ENCODE measurements around the gene ARL6IP1.

Gene ARL6IP1

GRCh38 chr16:18801145-18801972, at the start of gene ARL6IP1:
Gene ARL6IP1 (minus strand): TSS chr16:18801549. CDS start chr16:18801466, 83 bp downstream.
- peak within 1 kb of the TSS; percentile 94 for H3K4me3 ChIP-seq
- in situ Hi-C loops (cut with MboI; ENCODE audit: low sequenced_read_pairs), result loop anchor here (5.0 to 25.0 kb wide), 2 partner anchors 166 to 711 kb away; partner anchors contain the start of genes CCP110 and GDE1
- H3K9me3 ChIP-seq, result no peaks in the 10 kb centered on the region
- no peaks in the 10 kb centered on the region for H3K27me3 ChIP-seq (ENCODE audit: low read depth)
- H3K4me1 ChIP-seq, result peaks cover 35% of the 10 kb centered on the region
- DNase-seq (ENCODE audit: low spot score in 2 of 2), result peak; percentile 98 to 99
- peaks cover 31% of the 10 kb centered on the region for H3K36me3 ChIP-seq (replicated peaks)

GRCh38 chr16:18846416-18846815, 45.1 kb upstream of the ARL6IP1 start:
- Histone ChIP-seq H3K4me3 (no peak overlapping the region), H3K4me1 (peaks cover 9% of the 10 kb centered on the region), H3K27me3 (ENCODE audit: low read depth) (no peaks in the 10 kb centered on the region), H3K9me3 (no peaks in the 10 kb centered on the region), H3K36me3 (replicated peaks) (peaks cover 86% of the 10 kb centered on the region)
- DNase-seq (ENCODE audit: low spot score in 2 of 2), result peak in 1 of 2 experiments; percentile 23
- in situ Hi-C loops (cut with MboI; ENCODE audit: low sequenced_read_pairs), result no loop called here

GRCh38 chr16:18842565-18842964, 41.2 kb upstream of the ARL6IP1 start:
- in situ Hi-C loops (cut with MboI; ENCODE audit: low sequenced_read_pairs), result no loop called here
- H3K9me3 ChIP-seq, result no peaks in the 10 kb centered on the region

GRCh38 chr16:18841833-18842525, 40.6 kb upstream of the ARL6IP1 start:
- Histone ChIP-seq H3K4me3 (no peak overlapping the region), H3K4me1 (peaks cover 9% of the 10 kb centered on the region), H3K36me3 (replicated peaks) (peaks cover 80% of the 10 kb centered on the region), H3K27me3 (ENCODE audit: low read depth) (no peaks in the 10 kb centered on the region), H3K9me3 (no peaks in the 10 kb centered on the region)
- DNase-seq (ENCODE audit: low spot score in 2 of 2), result no peak
- in situ Hi-C loops (cut with MboI; ENCODE audit: low sequenced_read_pairs), result no loop called here

More at GRCh38 chr16:18842565-18842964, 41.2 kb upstream of the ARL6IP1 start:
- Histone ChIP-seq H3K36me3 (replicated peaks) (peaks cover 80% of the 10 kb centered on the region), H3K4me1 (peaks cover 9% of the 10 kb centered on the region), H3K4me3 (no peak overlapping the region), H3K27me3 (ENCODE audit: low read depth) (no peaks in the 10 kb centered on the region)
- DNase-seq (ENCODE audit: low spot score in 2 of 2), result no peak

- Histone ChIP-seq H3K27me3 (ENCODE audit: low read depth) (no peaks in the 10 kb centered on the region), H3K4me1 (0 out of 2 replicates have a peak, but pooled peaks cover 3% of the 10 kb centered on the region), H3K4me3 (no peak overlapping the region), H3K9me3 (no peaks in the 10 kb centered on the region), H3K36me3 (replicated peaks) (peaks cover 80% of the 10 kb centered on the region)
- no peak for DNase-seq (ENCODE audit: low spot score in 2 of 2)
- in situ Hi-C loops (cut with MboI; ENCODE audit: low sequenced_read_pairs), result no loop called here
Observed at GRCh38 chr16:18839555-18839954, 38.2 kb upstream of the ARL6IP1 start.

GRCh38 chr16:18836702-18837101, 35.4 kb upstream of the ARL6IP1 start:
- in situ Hi-C loops (cut with MboI; ENCODE audit: low sequenced_read_pairs), result no loop called here
- H3K36me3 ChIP-seq (replicated peaks), result peaks cover 76% of the 10 kb centered on the region
- peaks cover 9% of the 10 kb centered on the region for H3K4me1 ChIP-seq
- DNase-seq (ENCODE audit: low spot score in 2 of 2), result no peak
- H3K9me3 ChIP-seq, result no peaks in the 10 kb centered on the region
- H3K4me3 ChIP-seq, result no peak overlapping the region
- no peaks in the 10 kb centered on the region for H3K27me3 ChIP-seq (ENCODE audit: low read depth)

- Histone ChIP-seq H3K27me3 (ENCODE audit: low read depth) (no peaks in the 10 kb centered on the region), H3K36me3 (replicated peaks) (peaks cover 81% of the 10 kb centered on the region), H3K4me1 (peaks cover 8% of the 10 kb centered on the region), H3K9me3 (no peaks in the 10 kb centered on the region), H3K4me3 (no peak overlapping the region)
- in situ Hi-C loops (cut with MboI; ENCODE audit: low sequenced_read_pairs), result no loop called here
- no peak for DNase-seq (ENCODE audit: low spot score in 2 of 2)
Observed at GRCh38 chr16:18834864-18835263, 33.5 kb upstream of the ARL6IP1 start.

- H3K4me1 ChIP-seq, result peaks cover 8% of the 10 kb centered on the region
- no peaks in the 10 kb centered on the region for H3K27me3 ChIP-seq (ENCODE audit: low read depth)
- H3K36me3 ChIP-seq (replicated peaks), result peaks cover 81% of the 10 kb centered on the region
- DNase-seq (ENCODE audit: low spot score in 2 of 2), result no peak
- in situ Hi-C loops (cut with MboI; ENCODE audit: low sequenced_read_pairs), result no loop called here
- no peak overlapping the region for H3K4me3 ChIP-seq
- H3K9me3 ChIP-seq, result no peaks in the 10 kb centered on the region
Observed at GRCh38 chr16:18833707-18834505, 32.6 kb upstream of the ARL6IP1 start.

GRCh38 chr16:18832613-18833012, 31.3 kb upstream of the ARL6IP1 start:
- H3K9me3 ChIP-seq, result no peaks in the 10 kb centered on the region
- H3K36me3 ChIP-seq (replicated peaks), result peaks cover 80% of the 10 kb centered on the region
- in situ Hi-C loops (cut with MboI; ENCODE audit: low sequenced_read_pairs), result no loop called here
- DNase-seq (ENCODE audit: low spot score in 2 of 2), result no peak
- no peak overlapping the region for H3K4me3 ChIP-seq
- H3K4me1 ChIP-seq, result peaks cover 8% of the 10 kb centered on the region
- H3K27me3 ChIP-seq (ENCODE audit: low read depth), result no peaks in the 10 kb centered on the region

- peak; percentile 59 to 95 for DNase-seq (ENCODE audit: low spot score in 2 of 2)
- Histone ChIP-seq H3K4me3 (no peak overlapping the region), H3K9me3 (no peaks in the 10 kb centered on the region), H3K4me1 (peaks cover 8% of the 10 kb centered on the region), H3K36me3 (replicated peaks) (peaks cover 77% of the 10 kb centered on the region), H3K27me3 (ENCODE audit: low read depth) (no peaks in the 10 kb centered on the region)
- in situ Hi-C loops (cut with MboI; ENCODE audit: low sequenced_read_pairs), result no loop called here
Observed at GRCh38 chr16:18832006-18832405, 30.7 kb upstream of the ARL6IP1 start.

- Histone ChIP-seq H3K4me3 (no peak overlapping the region), H3K4me1 (peaks cover 8% of the 10 kb centered on the region), H3K9me3 (no peaks in the 10 kb centered on the region), H3K27me3 (ENCODE audit: low read depth) (no peaks in the 10 kb centered on the region), H3K36me3 (replicated peaks) (peaks cover 52% of the 10 kb centered on the region)
- no peak for DNase-seq (ENCODE audit: low spot score in 2 of 2)
- in situ Hi-C loops (cut with MboI; ENCODE audit: low sequenced_read_pairs), result no loop called here
Observed at GRCh38 chr16:18829251-18829650, 27.9 kb upstream of the ARL6IP1 start.

- in situ Hi-C loops (cut with MboI; ENCODE audit: low sequenced_read_pairs), result no loop called here
- Histone ChIP-seq H3K27me3 (ENCODE audit: low read depth) (no peaks in the 10 kb centered on the region), H3K4me3 (no peak overlapping the region), H3K9me3 (no peaks in the 10 kb centered on the region), H3K4me1 (peaks cover 8% of the 10 kb centered on the region), H3K36me3 (replicated peaks) (peaks cover 47% of the 10 kb centered on the region)
- no peak for DNase-seq (ENCODE audit: low spot score in 2 of 2)
Observed at GRCh38 chr16:18827890-18828289, 26.5 kb upstream of the ARL6IP1 start.

GRCh38 chr16:18816286-18816685, 14.9 kb upstream of the ARL6IP1 start:
- Histone ChIP-seq H3K4me1 (no peaks in the 10 kb centered on the region), H3K27me3 (ENCODE audit: low read depth) (no peaks in the 10 kb centered on the region), H3K4me3 (no peak overlapping the region), H3K9me3 (no peaks in the 10 kb centered on the region), H3K36me3 (replicated peaks) (peaks cover 70% of the 10 kb centered on the region)
- no peak for DNase-seq (ENCODE audit: low spot score in 2 of 2)
- in situ Hi-C loops (cut with MboI; ENCODE audit: low sequenced_read_pairs), result loop anchor here (25.0 kb wide), 1 partner anchor 696 kb away; the partner anchor contains the start of genes CCP110 and GDE1

Data from HAP-1 (cell line).